ENCODE data around the gene RYR2. TPM values are rescaled to one million over a fixed set of nuclear protein-coding genes. Genes with fewer than 3 reads are reported as not detected.
A peak's percentile ranks its signal among the peaks of the same experiment; 100 is the strongest.
"Not testable (repeated sequence)": the region's sequence is repeated elsewhere in the genome, so short reads cannot be mapped to it uniquely, and the experiment has no call there.

The RYR2 gene
- total RNA-seq, 2 donors from 2014 or later: 0.18 to 0.45 TPM

DNA sequence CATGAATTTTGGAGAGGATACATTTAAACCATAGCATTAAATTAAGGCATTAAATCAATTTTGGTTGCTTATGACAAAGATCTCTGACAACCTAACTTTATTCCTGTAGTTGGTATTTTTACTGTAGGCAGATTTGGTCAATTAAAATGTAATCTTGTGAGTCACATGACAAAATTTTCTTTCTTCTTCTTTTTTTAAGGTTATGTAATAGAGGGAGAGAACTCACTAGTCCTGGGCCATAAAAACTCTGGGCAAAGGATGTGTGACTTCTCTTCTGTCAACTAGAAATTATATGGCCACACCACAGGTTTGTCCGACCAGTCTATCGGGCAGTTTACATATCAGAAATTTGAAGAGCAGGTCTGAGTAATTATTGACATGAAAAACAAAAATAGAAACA lies 181.4 kb downstream of the RYR2 start:
- DNase-seq (no peak), ATAC-seq (no peak)
- intact Hi-C loops (cut with DNase I, micrococcal nuclease): no loop called here

DNA sequence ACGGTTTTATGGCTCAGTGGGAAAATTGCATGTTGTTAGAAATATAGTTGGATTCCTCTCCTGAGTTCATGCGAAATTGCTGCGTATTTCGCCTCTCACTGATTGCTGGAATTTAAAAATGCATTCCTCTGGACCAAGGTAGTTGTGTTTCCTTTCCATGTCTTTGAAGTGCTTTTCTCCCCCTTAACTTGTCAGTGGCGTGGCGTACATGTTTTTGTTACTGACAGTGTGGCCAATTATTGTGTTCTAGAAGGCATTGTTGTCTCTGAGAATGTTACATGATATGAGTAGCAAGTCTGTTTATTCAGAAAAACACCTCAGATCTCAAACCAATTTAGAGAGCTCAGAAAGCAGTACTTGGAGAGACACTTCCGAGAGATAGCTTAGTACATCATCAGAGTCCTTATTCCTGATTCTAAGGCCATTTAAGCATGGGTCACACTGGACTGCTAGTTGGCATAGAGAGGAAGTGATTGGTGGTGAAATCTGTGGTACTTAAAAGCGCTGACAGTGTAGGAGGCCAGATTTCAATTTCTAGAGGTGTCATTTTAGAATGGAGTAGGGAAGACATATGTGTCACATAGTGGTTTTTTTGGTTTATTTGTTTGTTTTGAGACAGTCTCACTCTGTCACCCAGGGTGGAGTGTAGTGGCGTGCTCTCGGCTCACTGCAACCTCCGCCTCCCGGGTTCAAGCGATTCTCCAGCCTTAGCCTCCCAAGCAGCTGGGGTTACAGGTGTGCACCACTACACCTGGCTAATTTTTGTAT lies 184.4 kb downstream of the RYR2 start:
- intact Hi-C loops (cut with DNase I, micrococcal nuclease): no loop called here

DNA sequence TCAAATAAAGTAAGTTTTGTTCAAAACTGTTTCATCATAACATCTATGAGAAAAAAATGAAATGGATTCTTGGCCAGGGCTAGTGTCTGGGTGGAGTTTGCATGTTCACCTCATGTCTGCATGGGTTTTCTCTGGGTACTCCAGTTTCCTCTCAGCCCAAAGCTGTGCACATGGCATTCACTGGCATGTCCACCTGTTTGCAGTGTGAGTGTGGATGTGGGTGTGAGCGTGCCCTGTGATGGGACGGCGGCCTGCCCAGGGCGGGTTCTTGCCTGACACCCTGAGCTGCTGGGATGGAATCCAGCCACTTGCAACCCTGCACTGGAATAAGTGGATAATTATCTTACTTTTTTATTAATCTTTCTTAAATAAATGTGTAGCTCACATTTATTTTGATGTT lies 185.5 kb downstream of the RYR2 start:
- intact Hi-C loops (cut with DNase I, micrococcal nuclease): no loop called here
- no peak for ATAC-seq
- no peak for DNase-seq

More for the DNA sequence above, 184.4 kb downstream of the RYR2 start:
- DNase-seq (no peak), ATAC-seq (no peak)

DNA sequence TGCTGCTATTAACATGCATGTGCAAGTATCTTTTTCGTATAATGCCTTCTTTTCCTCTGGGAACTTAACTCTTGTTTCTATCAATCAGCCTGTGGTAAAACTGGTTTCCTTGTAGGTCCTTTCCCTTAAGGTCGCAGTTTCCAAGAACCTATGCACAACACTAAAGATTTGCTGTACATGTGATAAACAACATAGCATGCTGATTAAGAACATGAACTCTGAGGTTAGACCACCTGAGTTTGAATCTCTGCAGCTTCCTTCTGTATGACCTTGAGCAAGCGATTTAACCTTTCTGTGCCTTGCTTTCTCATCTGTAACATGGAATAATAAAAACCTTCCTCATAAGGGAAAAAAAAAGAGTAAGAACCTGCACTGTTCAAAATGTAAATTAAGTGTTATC lies 186.4 kb downstream of the RYR2 start:
- DNase-seq: no peak
- no peak for ATAC-seq
- intact Hi-C loops (cut with DNase I, micrococcal nuclease): no loop called here

DNA sequence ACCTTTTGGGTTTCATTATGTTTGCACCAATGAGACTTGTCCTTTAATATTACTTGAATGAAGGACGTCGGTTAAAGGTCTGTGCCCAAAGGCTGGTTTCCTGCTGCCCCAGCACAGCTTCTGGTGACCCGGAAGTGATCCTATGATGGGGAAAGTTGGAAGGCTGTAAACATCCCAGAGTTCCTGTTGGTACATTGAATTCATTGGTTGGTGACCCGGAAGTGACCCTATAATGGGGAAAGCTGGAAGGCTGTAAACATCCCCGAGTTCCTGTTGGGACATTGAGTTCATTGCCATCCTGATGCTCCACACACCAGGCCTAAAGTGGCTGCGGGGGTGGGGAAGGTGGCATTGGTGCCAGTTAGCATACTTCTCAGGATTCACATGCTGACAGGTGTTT lies 187.3 kb downstream of the RYR2 start:
- intact Hi-C loops (cut with DNase I, micrococcal nuclease): no loop called here
- no peak for ATAC-seq
- DNase-seq: no peak

DNA sequence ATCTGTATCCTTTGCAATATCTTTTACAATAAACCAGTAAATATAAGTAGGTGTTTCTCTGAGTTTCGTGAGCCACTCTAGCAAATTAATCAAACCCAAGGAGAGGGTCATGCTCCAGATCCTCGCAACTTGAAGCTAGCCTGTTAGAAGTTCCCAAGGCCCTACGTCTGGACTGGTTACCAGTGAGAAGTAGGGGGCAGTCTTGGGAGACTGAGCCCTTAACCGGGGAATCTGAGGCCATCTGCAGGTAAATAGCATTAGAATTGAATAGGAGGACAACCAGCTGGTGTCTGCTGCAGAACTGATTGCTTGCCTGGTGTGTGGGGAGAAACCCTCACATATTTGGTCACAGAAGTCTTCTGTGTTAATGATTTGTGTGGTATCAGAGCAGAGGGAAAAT lies 190.5 kb downstream of the RYR2 start:
- intact Hi-C loops (cut with DNase I, micrococcal nuclease): no loop called here
- no peak for ATAC-seq
- no peak for DNase-seq

DNA sequence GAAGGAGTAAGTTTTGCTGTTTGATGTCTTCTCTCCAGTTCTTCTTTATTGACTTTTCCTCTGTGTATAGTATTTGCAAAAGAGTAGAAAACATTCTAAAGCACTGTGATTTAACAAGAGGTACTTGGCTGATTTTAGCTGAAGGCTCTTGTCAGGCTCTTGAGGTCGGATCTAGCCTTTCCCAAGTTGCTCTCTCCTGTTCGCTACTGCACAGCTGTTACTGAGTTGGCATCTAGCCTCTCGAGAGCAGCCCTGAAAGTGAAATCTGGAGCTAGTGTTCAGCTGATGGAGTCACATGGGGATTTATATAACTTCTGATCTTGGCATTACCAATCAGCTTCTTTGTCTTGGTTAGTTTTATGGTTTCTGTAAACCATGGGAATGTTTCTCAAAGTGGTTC lies 193.1 kb downstream of the RYR2 start:
- DNase-seq (no peak), ATAC-seq (no peak)
- intact Hi-C loops (cut with DNase I, micrococcal nuclease): no loop called here

DNA sequence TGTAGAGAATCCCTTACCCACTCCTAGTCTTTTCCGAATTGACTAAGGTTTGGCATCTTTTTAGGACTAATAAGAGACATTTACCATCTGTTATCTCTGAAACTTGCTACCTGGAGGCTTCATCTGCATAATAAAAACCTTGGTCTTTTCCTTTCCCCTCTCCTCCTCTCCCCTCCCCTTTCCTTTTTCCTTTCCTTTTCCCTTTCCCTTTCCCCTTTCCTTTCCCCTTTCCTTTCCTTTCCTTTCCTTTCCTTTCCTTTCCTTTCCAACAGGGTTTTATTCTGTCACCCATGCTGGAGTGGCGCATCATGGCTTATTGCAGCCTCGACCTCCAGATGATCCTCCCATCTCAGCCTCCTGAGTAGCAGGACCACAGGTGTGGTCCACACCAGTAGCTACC lies 195.7 kb downstream of the RYR2 start:
- intact Hi-C loops (cut with DNase I, micrococcal nuclease): no loop called here
- DNase-seq: no peak
- ATAC-seq: no peak

DNA sequence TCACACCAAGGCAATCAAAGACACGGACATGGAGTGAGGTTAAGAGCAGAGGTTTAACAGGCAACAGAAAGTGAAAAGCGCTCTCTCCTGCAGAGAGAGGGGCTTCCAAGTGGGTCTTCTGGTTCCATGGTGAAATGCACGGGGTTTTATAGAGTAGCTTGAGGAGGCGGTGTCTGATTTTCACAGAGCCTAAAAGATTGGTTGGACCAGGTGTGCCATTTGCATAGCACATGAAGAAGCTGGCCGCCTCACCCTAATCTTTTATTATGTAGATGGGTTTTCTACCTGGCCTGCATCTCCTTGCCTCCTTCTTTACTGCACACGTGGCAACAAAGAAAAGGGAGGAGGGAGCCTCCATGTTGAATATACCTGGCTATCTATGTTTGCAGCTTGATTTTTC lies 197.3 kb downstream of the RYR2 start:
- intact Hi-C loops (cut with DNase I, micrococcal nuclease): no loop called here
- DNase-seq (no peak), ATAC-seq (no peak)

DNA sequence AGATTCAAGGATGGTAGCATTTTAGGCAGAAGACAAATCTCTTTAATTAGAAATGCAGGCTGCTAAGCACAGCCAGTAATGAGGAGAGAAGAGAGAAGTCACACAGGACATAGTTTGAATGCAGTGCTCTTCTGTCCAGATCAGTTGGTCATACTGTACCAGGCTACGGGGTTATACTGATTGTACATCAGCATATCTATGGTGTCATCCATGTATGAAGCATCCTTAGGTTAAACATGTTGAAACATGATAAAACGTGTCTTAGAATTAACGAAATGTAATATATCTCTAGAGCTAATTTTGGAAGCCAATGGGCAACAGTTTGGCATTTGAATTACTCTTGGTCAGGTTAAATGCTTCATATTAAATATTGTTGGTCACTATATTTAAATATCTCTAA lies 199.1 kb downstream of the RYR2 start:
- ATAC-seq (no peak), DNase-seq (no peak)
- intact Hi-C loops (cut with DNase I, micrococcal nuclease): no loop called here

DNA sequence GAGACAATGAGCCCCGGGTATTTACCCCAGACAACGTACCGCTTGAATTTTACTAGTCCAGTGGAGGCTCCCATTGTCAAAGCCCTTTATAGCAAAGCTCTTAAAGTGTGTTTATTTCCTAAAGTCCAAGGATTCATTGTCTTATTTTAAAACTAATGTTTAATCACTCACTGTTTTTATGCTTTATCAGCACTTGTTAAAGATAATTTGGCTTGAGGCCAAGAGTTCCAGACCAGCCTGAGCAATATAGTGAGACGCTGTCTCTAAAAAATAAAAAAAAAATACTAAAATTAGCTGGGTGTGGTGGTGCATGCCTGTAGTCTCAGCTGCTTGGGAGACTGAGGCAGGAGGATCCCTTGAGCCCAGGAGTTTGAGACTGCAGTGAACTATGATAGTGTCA lies 202.8 kb downstream of the RYR2 start:
- DNase-seq (no peak), ATAC-seq (no peak)
- intact Hi-C loops (cut with DNase I, micrococcal nuclease): no loop called here

DNA sequence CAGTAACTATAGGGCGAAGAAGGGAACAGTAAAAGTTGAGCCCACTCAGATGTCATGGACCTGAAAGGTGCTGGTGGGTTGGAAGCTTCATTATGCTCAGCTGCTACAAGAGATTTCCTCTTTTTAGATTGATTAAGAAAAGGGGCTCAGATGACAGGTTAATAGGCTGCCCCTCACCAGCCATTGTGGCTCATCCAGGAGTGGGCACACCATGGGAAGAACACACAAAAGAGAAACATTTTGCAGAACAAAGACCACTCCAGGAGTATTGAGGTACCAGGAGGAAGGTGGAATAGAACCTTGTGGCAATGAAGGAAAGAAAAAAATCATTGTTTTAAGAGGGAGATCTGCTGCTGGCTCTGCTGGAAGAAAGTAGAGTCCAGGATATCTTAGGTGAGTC lies 205.5 kb downstream of the RYR2 start:
- ATAC-seq (no peak), DNase-seq (no peak)
- intact Hi-C loops (cut with DNase I, micrococcal nuclease): no loop called here

DNA sequence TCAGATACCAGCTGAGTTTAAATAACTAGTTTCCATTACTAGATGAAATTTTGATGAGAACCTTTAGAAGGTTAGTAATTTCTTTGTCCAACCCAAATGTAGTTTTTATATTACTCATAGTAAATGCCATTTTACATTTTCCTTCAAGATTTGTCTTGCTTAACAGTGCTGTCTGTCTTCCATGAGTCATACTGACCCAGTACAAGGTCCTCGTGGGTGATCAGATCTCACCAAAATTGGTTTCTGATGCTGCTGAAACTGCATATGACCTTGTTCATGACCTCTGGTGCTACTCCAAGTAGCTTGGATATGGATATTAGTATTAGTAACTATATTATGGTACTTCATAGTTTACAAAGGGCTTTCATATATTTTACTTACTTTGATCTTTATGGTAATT lies 207.1 kb downstream of the RYR2 start:
- DNase-seq: no peak
- ATAC-seq: no peak
- intact Hi-C loops (cut with DNase I, micrococcal nuclease): no loop called here

DNA sequence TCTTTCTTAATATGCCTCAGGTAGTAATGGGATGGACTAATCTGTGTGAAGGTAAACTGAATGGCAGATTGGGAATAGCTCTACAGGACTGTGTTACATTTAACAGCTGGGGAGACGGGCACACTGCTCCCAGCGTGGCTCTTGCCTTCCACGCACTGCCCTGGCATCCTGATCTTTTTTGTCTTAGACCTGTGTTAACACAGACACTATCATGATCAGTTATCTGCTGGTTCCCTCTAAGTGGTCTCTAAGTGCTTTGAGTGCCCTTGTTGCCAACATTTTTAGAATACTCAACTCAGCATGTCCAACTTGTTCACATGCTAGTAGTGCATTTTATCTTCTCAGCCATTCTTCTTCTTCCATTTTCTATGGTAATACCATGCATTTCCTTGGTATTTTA lies 208.1 kb downstream of the RYR2 start:
- ATAC-seq: no peak
- intact Hi-C loops (cut with DNase I, micrococcal nuclease): no loop called here

DNA sequence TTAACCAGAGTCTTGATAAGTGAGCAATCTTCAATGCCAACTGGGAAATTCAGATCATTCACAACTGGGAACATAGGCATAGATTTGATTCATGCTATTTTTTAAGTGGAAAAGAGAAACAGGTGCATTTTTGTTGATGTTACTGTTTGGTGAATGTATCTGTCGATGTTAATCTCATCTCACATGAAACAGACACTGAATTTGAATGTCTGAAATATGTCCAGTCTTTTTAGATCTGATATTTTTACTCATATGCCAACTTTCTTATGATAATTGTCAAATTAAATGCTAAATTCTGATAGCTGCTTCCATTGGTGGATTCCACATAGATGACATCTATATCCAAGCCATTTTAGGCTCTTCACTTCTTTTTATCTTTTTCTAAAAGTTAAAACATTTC lies 213.1 kb downstream of the RYR2 start:
- no peak for DNase-seq
- intact Hi-C loops (cut with DNase I, micrococcal nuclease): no loop called here
- no peak for ATAC-seq

More for the DNA sequence above, 208.1 kb downstream of the RYR2 start:
- no peak for DNase-seq

DNA sequence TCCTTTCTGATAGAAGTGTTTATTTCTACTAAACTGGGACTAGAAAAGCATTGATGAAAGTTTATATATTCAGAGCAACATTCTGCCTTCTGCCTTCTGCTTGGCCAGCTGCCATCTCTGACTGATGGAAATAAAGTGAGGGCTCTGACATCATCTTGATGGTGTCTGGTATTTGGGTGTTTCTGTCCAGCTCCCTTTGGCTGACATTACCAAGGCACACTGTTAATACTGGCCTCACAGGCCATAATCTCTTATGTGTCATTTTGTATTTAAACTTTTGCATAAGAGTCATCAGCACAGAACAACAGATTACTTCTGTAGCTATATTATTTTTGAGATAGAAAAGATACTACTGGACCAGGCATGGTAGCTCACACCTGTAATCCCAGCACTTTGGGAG lies 216.9 kb downstream of the RYR2 start:
- no peak for ATAC-seq
- intact Hi-C loops (cut with DNase I, micrococcal nuclease): no loop called here
- peak in 1 of 2 donors; percentile 9 for DNase-seq

DNA sequence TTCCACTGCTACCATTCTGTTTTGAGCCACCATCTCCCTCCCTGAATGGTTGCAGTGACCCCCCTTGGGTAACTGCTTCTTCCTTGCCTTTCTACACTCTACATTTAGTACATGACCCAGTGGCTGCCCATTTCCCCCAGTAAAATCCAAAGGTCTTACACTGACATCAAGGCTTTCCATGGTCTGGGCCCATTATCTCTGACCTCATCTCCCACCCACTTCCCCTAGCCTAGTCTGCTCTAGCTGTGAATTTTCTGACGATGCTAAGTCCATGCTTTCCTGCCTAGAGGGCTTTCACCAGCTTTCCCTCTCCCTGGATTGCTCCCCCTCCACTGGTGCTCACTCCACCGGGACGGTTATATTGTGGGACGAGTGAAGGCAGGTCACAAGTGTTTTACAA lies 219.2 kb downstream of the RYR2 start:
- intact Hi-C loops (cut with DNase I, micrococcal nuclease): no loop called here
- DNase-seq (no peak), ATAC-seq (no peak)

DNA sequence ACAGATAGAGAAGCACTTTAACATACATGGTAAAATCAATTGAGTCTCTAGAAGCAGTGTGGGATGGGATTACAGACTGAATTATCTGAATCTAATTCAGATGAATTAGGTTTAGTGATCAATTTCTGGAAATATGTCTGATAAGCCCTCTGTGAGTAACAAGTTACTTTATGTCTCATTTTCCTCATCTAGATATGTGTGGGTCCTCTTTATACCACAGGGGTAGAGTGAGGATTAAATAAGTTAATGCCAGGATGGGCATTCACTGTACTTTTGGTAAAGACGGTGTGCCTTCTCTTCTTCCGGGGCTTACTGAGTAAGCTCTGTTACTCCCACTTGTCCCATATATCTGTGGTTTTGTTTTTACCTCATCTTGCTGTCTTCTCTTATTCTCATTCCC lies 225.8 kb downstream of the RYR2 start:
- DNase-seq (no peak), ATAC-seq (no peak)
- intact Hi-C loops (cut with DNase I, micrococcal nuclease): no loop called here

DNA sequence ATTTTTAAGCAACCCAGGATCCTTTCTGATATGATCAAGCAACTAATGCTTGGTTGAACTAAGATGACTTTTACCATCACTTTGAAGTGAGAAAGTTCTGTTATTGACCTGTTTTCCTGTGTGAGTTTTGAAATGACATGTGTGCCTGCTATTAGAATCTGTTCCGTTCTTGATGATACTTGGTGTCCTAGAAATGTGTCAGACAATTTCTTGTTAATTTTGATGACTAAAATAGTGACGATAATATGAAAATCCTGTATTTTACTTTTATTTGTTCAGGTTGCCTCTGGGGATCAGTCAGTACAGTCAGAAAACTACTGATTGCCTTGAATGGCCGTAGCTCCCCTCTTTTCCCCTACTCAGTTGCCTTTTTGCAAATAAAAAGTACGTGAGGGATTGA lies 228.0 kb downstream of the RYR2 start:
- ATAC-seq: no peak
- DNase-seq: no peak
- intact Hi-C loops (cut with DNase I, micrococcal nuclease): no loop called here

DNA sequence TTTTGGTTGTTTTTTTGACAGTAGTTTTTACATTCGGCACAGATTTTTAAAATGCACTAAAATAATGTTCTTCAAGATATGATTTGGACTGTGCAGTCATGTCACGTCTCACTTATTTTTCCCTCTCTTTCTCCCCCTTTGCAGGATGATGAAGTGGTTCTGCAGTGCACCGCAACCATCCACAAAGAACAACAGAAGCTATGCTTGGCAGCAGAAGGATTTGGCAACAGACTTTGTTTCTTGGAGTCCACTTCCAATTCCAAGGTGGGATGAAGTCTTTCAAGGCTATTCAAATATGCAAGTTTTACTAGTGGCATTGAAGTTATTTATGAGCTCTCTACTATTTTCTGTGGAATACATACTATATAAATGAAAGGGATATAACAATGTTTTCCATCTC lies 228.4 kb downstream of the RYR2 start:
- DNase-seq (no peak), ATAC-seq (no peak)
- intact Hi-C loops (cut with DNase I, micrococcal nuclease): no loop called here

DNA sequence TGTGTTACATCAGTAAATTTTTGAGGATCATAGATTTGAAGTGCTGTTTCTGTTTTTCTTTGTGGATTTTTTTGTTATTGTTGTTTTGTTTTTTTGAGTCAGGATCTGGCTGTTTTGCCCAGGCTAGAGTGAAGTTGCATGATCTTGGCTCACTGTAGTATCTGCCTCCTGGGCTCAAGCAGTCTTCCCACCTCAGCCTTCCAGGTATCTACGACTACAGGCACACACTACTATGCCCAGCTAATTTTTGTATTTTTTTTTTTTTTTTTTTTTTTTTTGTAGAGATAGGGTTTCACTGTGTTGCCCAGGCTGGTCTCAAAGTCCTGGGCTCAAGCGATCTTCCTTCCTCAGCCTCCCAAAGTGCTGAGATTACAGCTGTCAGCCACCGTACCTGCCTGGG lies 236.0 kb downstream of the RYR2 start:
- ATAC-seq; DNase-seq; intact Hi-C loops (cut with DNase I, micrococcal nuclease): not testable (repeated sequence)

Measured in left colon (tissue), 2 donors.